Measurements from ENCODE around the gene TINCR. TPM values are rescaled to one million over a fixed set of nuclear protein-coding genes. Genes with fewer than 3 reads are reported as not detected.

TINCR gene
- total RNA-seq, 1 experiment from 2014 or later: 0.85 TPM

GRCh38 chr19:5588906-5589676 is 21.3 kb upstream of the TINCR start (continued):
- TF ChIP-seq E2F1 (CRISPR knock-in tag; IDR thresholded peaks at IDR 0.05): no peak
- TF ChIP-seq, protein P1, sequence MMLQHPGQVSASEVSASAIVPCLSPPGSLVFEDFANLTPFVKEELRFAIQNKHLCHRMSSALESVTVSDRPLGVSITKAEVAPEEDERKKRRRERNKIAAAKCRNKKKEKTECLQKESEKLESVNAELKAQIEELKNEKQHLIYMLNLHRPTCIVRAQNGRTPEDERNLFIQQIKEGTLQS (CRISPR knock-in tag; conservative IDR thresholded peaks at IDR 0.05): no peak
- TF ChIP-seq, protein P2, sequence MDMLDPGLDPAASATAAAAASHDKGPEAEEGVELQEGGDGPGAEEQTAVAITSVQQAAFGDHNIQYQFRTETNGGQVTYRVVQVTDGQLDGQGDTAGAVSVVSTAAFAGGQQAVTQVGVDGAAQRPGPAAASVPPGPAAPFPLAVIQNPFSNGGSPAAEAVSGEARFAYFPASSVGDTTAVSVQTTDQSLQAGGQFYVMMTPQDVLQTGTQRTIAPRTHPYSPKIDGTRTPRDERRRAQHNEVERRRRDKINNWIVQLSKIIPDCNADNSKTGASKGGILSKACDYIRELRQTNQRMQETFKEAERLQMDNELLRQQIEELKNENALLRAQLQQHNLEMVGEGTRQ (CRISPR knock-in tag; IDR thresholded peaks at IDR 0.05): no peak

DNA sequence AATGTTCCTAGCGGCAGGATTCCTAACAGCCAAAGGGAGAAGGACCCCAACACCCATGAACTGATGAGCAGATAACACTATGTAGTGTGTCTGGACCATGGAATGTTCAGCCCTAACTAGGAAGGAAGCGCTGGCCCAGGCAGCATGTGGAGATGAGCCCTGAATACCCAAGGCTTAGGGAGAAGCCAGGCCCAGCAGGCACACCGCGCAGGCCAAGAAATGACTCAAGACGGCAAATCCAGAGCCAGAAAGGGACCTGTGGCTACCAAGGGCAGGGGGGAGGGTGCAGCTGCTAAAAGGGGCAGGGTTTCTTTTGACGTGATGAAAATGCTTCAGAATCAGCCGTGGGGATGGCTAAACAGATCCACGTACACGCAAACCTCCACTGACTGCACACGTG is 20.7 kb upstream of the TINCR start:
- no peak overlapping the region for H3K4me3 Mint-ChIP-seq
- peaks cover 17% of the 10 kb centered on the region for H3K4me1 Mint-ChIP-seq
- no peaks in the 10 kb centered on the region for H3K9me3 Mint-ChIP-seq
- ChIA-PET POLR2A (no interaction called here), CTCF (no interaction called here)
- H3K27me3 Mint-ChIP-seq (ENCODE audit: low read depth): no peaks in the 10 kb centered on the region
- TF ChIP-seq ZNF121 (CRISPR knock-in tag; IDR thresholded peaks at IDR 0.05): no peak
- no peak for TF ChIP-seq ZNF423 (CRISPR knock-in tag; IDR thresholded peaks at IDR 0.05)
- no peak for TF ChIP-seq SP1 (CRISPR knock-in tag; conservative IDR thresholded peaks at IDR 0.05)
- TF ChIP-seq E2F4 (CRISPR knock-in tag; IDR thresholded peaks at IDR 0.05; ENCODE audit: borderline replicate concordance, low read depth): no peak
- no peak for TF ChIP-seq TEAD1 (CRISPR knock-in tag; IDR thresholded peaks at IDR 0.05)
- TF ChIP-seq FOXJ3 (CRISPR knock-in tag; IDR thresholded peaks at IDR 0.05; ENCODE audit: borderline replicate concordance): no peak
- TF ChIP-seq, protein P3, sequence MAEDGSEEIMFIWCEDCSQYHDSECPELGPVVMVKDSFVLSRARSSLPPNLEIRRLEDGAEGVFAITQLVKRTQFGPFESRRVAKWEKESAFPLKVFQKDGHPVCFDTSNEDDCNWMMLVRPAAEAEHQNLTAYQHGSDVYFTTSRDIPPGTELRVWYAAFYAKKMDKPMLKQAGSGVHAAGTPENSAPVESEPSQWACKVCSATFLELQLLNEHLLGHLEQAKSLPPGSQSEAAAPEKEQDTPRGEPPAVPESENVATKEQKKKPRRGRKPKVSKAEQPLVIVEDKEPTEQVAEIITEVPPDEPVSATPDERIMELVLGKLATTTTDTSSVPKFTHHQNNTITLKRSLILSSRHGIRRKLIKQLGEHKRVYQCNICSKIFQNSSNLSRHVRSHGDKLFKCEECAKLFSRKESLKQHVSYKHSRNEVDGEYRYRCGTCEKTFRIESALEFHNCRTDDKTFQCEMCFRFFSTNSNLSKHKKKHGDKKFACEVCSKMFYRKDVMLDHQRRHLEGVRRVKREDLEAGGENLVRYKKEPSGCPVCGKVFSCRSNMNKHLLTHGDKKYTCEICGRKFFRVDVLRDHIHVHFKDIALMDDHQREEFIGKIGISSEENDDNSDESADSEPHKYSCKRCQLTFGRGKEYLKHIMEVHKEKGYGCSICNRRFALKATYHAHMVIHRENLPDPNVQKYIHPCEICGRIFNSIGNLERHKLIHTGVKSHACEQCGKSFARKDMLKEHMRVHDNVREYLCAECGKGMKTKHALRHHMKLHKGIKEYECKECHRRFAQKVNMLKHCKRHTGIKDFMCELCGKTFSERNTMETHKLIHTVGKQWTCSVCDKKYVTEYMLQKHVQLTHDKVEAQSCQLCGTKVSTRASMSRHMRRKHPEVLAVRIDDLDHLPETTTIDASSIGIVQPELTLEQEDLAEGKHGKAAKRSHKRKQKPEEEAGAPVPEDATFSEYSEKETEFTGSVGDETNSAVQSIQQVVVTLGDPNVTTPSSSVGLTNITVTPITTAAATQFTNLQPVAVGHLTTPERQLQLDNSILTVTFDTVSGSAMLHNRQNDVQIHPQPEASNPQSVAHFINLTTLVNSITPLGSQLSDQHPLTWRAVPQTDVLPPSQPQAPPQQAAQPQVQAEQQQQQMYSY (CRISPR knock-in tag; IDR thresholded peaks at IDR 0.05): no peak
- no peak for TF ChIP-seq SMAD4 (CRISPR knock-in tag; IDR thresholded peaks at IDR 0.05)
- TF ChIP-seq SOX15 (CRISPR knock-in tag; IDR thresholded peaks at IDR 0.05): no peak
- TF ChIP-seq ZNF232 (CRISPR knock-in tag; IDR thresholded peaks at IDR 0.05): no peak
- TF ChIP-seq NR2C2 (CRISPR knock-in tag; IDR thresholded peaks at IDR 0.05): no peak
- no peak for TF ChIP-seq MYBL2 (CRISPR knock-in tag; IDR thresholded peaks at IDR 0.05)
- no peak for DNase-seq (ENCODE audit: low spot score)
- no peak for ATAC-seq
- peaks cover 44% of the 10 kb centered on the region for H3K36me3 Mint-ChIP-seq
- H3K27ac Mint-ChIP-seq: no peak overlapping the region

GRCh38 chr19:5587661-5588060 is 19.9 kb upstream of the TINCR start:
- H3K36me3 Mint-ChIP-seq: peaks cover 39% of the 10 kb centered on the region
- ATAC-seq: no peak

More at GRCh38 chr19:5587661-5588060, 19.9 kb upstream of the TINCR start:
- peaks cover 17% of the 10 kb centered on the region for H3K4me1 Mint-ChIP-seq
- TF ChIP-seq ELF4 (CRISPR knock-in tag; IDR thresholded peaks at IDR 0.05; ENCODE audit: low read depth): no peak
- TF ChIP-seq TEAD4 (CRISPR knock-in tag; IDR thresholded peaks at IDR 0.05): no peak
- TF ChIP-seq ZBTB43 (CRISPR knock-in tag; IDR thresholded peaks at IDR 0.05): no peak
- TF ChIP-seq, protein P4, sequence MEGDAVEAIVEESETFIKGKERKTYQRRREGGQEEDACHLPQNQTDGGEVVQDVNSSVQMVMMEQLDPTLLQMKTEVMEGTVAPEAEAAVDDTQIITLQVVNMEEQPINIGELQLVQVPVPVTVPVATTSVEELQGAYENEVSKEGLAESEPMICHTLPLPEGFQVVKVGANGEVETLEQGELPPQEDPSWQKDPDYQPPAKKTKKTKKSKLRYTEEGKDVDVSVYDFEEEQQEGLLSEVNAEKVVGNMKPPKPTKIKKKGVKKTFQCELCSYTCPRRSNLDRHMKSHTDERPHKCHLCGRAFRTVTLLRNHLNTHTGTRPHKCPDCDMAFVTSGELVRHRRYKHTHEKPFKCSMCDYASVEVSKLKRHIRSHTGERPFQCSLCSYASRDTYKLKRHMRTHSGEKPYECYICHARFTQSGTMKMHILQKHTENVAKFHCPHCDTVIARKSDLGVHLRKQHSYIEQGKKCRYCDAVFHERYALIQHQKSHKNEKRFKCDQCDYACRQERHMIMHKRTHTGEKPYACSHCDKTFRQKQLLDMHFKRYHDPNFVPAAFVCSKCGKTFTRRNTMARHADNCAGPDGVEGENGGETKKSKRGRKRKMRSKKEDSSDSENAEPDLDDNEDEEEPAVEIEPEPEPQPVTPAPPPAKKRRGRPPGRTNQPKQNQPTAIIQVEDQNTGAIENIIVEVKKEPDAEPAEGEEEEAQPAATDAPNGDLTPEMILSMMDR (IDR thresholded peaks at IDR 0.05): no peak
- no peak for TF ChIP-seq IRF2 (CRISPR knock-in tag; IDR thresholded peaks at IDR 0.05; ENCODE audit: borderline replicate concordance, low read depth)
- TF ChIP-seq NR3C1 (CRISPR knock-in tag; conservative IDR thresholded peaks at IDR 0.05; ENCODE audit: low read depth): no peak
- no peak for TF ChIP-seq NFYB (CRISPR knock-in tag; conservative IDR thresholded peaks at IDR 0.05; ENCODE audit: low read depth)
- 0 out of 2 replicates have a peak overlapping the region, but pooled peaks have one; percentile 8 for H3K27ac Mint-ChIP-seq
- ChIA-PET POLR2A (no interaction called here), CTCF (interaction anchor here (3.2 kb wide), 1 partner anchor 20 kb away, joined by 11 read pairs; the partner anchor contains the start of gene TINCR)
- H3K4me3 Mint-ChIP-seq: no peak overlapping the region
- no peak for DNase-seq (ENCODE audit: low spot score)
- H3K27me3 Mint-ChIP-seq (ENCODE audit: low read depth): no peaks in the 10 kb centered on the region
- H3K9me3 Mint-ChIP-seq: no peaks in the 10 kb centered on the region

All from WTC11 (cell line).